ENCODE results near the gene AP2A2.

- TF ChIP-seq CTCF (conservative IDR thresholded peaks at IDR 0.05) (no peak), EZH2 (IDR thresholded peaks at IDR 0.05; ENCODE audit: low read depth) (no peak)
Observed at GRCh38 chr11:945986-946385, 20.3 kb downstream of the AP2A2 start.

Data from PC-9 (cell line).